Measurements from ENCODE around the gene MADCAM1.

- TF ChIP-seq CTCF (conservative IDR thresholded peaks at IDR 0.05; ENCODE audit: low read length) = no peak
- no peak for TF ChIP-seq EZH2phosphoT487 (IDR thresholded peaks at IDR 0.05; ENCODE audit: borderline replicate concordance)
Measured at GRCh38 chr19:474126-475078, 21.9 kb upstream of the MADCAM1 start.
